22Rv1 (cell line): Measurements from ENCODE around the gene CRADD.
"Not testable (repeated sequence)": the region's sequence is repeated elsewhere in the genome, so short reads cannot be mapped to it uniquely, and the experiment has no call there.

Source experiments
- H3K27ac ChIP-seq: fragments of 450-650 bp; 2 replicates; pipeline ENCODE4 v1.5.1; 2017
- CTCF ChIP-seq: fragments of 450-650 bp; IDR thresholded peaks from 2 replicates; pipeline ENCODE4 v1.5.1; 2017; ENCODE audit warnings: mild to moderate bottlenecking
- ZFX ChIP-seq: fragments of 450-650 bp; IDR thresholded peaks from 2 replicates; pipeline ENCODE4 v1.6.1; 2017; ENCODE audit warnings: antibody characterized with exemption, borderline replicate concordance

CRADD gene

GRCh38 chr12:93706387-93706786 lies 29.2 kb downstream of the CRADD start:
- no peak for TF ChIP-seq ZFX
- TF ChIP-seq CTCF = no peak
- no peak overlapping the region for H3K27ac ChIP-seq

DNA sequence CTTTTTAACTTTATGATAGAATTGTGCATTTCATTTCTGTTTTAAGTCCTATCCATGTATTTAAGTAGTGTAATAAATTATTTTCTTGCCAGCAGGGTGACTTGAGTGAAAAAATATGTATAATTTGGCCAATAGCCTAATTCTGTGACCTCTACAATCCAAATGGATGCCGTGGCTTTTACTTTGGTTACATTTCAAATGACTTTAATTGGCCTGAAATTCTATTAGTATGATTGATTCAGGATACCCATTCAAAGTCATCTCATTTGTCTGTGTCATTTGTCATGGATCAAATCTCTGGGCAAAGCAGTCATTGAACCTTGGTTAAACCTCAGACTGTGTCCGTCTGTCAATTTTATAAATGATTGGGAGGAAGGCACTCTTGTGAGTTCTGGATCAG lies 29.6 kb downstream of the CRADD start:
- no peak for TF ChIP-seq CTCF
- no peak for TF ChIP-seq ZFX
- no peak overlapping the region for H3K27ac ChIP-seq

DNA sequence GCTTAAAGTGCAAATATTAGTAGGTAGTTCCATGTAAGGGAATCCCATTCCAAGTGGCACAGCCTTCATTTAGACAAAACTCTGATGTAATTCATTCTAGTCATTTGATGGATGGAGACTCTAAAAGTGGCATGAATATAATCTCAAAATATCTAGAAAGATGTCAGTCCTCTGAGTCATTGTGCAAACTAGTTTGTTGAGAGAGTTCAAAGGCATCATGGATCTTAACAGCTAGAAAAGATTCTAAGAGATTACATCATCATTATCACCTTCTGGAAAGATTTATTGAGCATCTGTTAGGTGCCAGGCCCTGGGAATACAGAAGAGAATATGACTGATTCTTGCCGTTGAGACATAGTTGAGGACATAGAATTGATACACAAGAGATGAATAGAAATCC lies 30.7 kb downstream of the CRADD start:
- TF ChIP-seq ZFX (no peak), CTCF (no peak)
- no peak overlapping the region for H3K27ac ChIP-seq

- no peak overlapping the region for H3K27ac ChIP-seq
- TF ChIP-seq ZFX (no peak), CTCF (no peak)
These were observed 31.8 kb downstream of the CRADD start for GRCh38 chr12:93708952-93709351.

- H3K27ac ChIP-seq = no peak overlapping the region
- no peak for TF ChIP-seq ZFX
- no peak for TF ChIP-seq CTCF
These were observed 32.2 kb downstream of the CRADD start for GRCh38 chr12:93709386-93709785.

GRCh38 chr12:93710574-93710926 lies 33.4 kb downstream of the CRADD start:
- H3K27ac ChIP-seq = no peak overlapping the region
- no peak for TF ChIP-seq CTCF
- no peak for TF ChIP-seq ZFX

GRCh38 chr12:93711502-93711901 lies 34.3 kb downstream of the CRADD start:
- H3K27ac ChIP-seq = not testable (repeated sequence)

DNA sequence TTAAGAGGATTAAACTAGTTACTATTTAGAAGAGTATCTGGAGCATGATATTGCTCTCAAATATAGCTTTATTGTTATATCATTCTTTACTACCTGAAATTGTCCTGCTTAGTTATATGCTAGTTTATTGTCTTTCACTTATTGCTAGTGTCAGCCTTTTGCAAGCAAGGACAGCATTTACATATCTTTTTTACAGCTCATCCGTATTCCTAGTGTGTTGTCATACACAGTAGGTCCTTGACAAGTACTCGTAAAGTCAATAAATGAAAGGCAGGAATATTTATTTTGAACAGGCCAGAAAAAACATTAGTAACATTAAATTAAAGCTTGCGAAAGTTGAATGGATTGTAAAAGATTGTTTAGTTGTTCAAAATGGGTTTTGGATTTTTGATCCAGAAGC lies 35.0 kb downstream of the CRADD start:
- no peak overlapping the region for H3K27ac ChIP-seq
- TF ChIP-seq ZFX (no peak), CTCF (no peak)
